GM12891 (cell line): Measurements from ENCODE around the gene POMP.

Experiments used
- POLR2A ChIP-seq: IDR thresholded peaks from 2 replicates; pipeline ENCODE4 v1.6.1; 2011; ENCODE audit warnings: low read depth, low read length, control low read depth
- POLR2AphosphoS5 ChIP-seq: IDR thresholded peaks from 2 replicates; pipeline ENCODE4 v1.6.1; 2011; ENCODE audit warnings: low read depth, low read length, control low read depth
- SPI1 ChIP-seq: IDR thresholded peaks from 2 replicates; pipeline ENCODE4 v1.6.1; 2011; ENCODE audit warnings: low read depth, low read length, control low read depth
- TAF1 ChIP-seq: IDR thresholded peaks from 2 replicates; pipeline ENCODE4 v1.6.1; 2011; ENCODE audit warnings: low read depth, low read length, control low read depth

DNA sequence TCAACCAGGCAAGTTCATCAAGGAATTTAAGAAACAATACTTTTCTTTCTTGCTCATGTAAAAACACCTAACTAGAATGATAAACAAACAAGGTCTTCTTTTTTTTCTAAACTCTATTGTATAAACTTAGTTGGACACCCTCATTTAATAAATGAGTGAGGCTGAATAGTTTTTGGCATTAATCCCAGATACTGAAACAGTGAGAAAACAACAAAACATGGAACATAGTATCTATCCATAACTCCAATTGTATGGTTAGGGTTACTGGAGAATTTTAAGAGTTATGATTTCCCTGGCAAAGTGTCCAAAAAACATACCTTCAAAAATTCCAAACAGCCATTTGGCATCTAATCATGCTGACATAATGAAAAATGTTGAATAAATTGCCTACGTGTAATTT is 5.8 kb upstream of the POMP start:
- no peak for TF ChIP-seq POLR2AphosphoS5
- TF ChIP-seq POLR2A: no peak
- no peak for TF ChIP-seq SPI1
- no peak for TF ChIP-seq TAF1
